Suprapubic skin (tissue), 3 donors: ENCODE results near the gene COL5A1.

Experiments used
- EP300 ChIP-seq: sonication (generic); formaldehyde crosslinking; IDR thresholded peaks from one replicate; pipeline ENCODE4 v1.6.1; 2017; ENCODE audit warnings: antibody characterized with exemption
- TF ChIP-seq, protein P1 (sequence below), 2 donors: fragments of 200-600 bp in 1 of 2; fragments of 450-650 bp in 1 of 2; sonication (generic) in 1 of 2; IDR thresholded peaks; one replicate each; pipeline ENCODE4 v1.5.1; 2016 to 2019; ENCODE audit warnings: antibody characterized with exemption in 2 of 2, mild to moderate bottlenecking in 1 of 2, moderate library complexity in 1 of 2

DNA sequence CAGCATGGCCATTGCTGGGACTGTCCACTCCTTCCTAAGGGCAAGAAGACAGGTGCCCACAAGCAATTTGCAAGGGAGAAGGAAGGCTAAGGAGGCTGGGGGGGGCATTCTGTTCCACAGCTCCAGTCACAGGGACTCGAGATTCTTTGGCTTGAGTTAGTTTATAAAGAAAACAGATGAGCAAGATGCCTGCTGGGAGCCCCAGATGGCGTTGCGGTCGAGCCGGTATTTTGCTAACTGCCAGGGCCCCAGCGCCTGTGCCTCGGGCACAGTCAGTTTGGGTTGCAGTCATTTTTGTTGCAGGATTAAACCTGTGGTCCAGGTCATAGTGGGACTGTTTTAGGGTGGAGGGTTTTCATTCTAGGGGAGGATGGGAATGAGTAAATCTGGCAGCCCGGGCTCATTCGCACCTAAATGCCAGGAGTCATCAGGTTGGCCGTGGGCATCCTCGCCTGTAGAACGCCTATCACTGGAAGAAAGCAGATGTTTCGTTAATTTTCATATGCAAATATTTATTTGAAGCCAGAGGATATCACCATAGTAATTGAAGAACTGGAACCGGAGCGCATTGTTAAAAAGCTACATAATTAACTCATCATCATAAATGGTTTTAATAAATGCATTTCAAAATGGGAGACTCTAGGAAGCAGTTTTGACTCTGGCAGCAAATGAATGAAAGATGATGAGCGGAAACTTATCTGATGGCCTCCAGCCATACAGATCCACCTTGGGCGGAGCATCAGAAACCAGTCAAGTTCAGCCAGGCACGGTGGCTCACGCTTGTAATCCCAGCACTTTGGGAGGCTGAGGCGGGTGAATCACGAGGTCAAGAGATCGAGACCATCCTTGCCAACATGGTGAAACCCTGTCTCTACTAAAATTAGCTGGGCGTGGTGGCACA is 151.9 kb downstream of the COL5A1 start:
- TF ChIP-seq, protein P1, sequence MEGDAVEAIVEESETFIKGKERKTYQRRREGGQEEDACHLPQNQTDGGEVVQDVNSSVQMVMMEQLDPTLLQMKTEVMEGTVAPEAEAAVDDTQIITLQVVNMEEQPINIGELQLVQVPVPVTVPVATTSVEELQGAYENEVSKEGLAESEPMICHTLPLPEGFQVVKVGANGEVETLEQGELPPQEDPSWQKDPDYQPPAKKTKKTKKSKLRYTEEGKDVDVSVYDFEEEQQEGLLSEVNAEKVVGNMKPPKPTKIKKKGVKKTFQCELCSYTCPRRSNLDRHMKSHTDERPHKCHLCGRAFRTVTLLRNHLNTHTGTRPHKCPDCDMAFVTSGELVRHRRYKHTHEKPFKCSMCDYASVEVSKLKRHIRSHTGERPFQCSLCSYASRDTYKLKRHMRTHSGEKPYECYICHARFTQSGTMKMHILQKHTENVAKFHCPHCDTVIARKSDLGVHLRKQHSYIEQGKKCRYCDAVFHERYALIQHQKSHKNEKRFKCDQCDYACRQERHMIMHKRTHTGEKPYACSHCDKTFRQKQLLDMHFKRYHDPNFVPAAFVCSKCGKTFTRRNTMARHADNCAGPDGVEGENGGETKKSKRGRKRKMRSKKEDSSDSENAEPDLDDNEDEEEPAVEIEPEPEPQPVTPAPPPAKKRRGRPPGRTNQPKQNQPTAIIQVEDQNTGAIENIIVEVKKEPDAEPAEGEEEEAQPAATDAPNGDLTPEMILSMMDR (IDR thresholded peaks at IDR 0.05): no peak
- TF ChIP-seq EP300: no peak
